DOHH2 (cell line): Measurements from ENCODE around the gene FAM229B.
A peak's percentile ranks its signal among the peaks of the same experiment; 100 is the strongest.

ENCODE experiments used
- H3F3A ChIP-seq: fragments of 200-600 bp; sonication (generic), shearing (Covaris generic); 2 replicates; pipeline ENCODE4 v1.6.0; 2016; ENCODE audit warnings: antibody characterized with exemption, mild to moderate bottlenecking; ENCODE audit not compliant: control insufficient read depth, insufficient read depth
- H3K27ac ChIP-seq: fragments of 200-600 bp; sonication (generic); 2 replicates; pipeline ENCODE4 v1.5.1; 2014; ENCODE audit warnings: low read depth, mild to moderate bottlenecking, low read length, moderate library complexity
- H3K27me3 ChIP-seq: fragments of 200-600 bp; sonication (generic); 2 replicates; pipeline ENCODE4 v1.6.1; 2014; ENCODE audit warnings: mild to moderate bottlenecking, low read length, mixed read lengths; ENCODE audit not compliant: control insufficient read depth
- H3K36me3 ChIP-seq: fragments of 200-600 bp; sonication (generic); 2 replicates; pipeline ENCODE4 v1.6.1; 2014; ENCODE audit warnings: mild to moderate bottlenecking, low read length, moderate library complexity, mixed read lengths; ENCODE audit not compliant: control insufficient read depth
- H3K4me1 ChIP-seq: fragments of 200-600 bp; sonication (generic); 2 replicates; pipeline ENCODE4 v1.6.1; 2014; ENCODE audit warnings: mild to moderate bottlenecking, low read length, mixed read lengths; ENCODE audit not compliant: control insufficient read depth
- H3K4me2 ChIP-seq: fragments of 200-600 bp; sonication (generic); 2 replicates; pipeline ENCODE4 v1.6.0; 2014; ENCODE audit warnings: mild to moderate bottlenecking, low read length, moderate library complexity
- H3K4me3 ChIP-seq: fragments of 200-600 bp; sonication (generic); 2 replicates; pipeline ENCODE4 v1.5.1; 2014; ENCODE audit warnings: mild to moderate bottlenecking, low read length, mixed read lengths
- H3K79me2 ChIP-seq: fragments of 200-600 bp; sonication (generic); 2 replicates; pipeline ENCODE4 v1.6.1; 2014; ENCODE audit warnings: mild to moderate bottlenecking, low read length, mixed read lengths; ENCODE audit not compliant: control insufficient read depth
- H3K9me2 ChIP-seq: fragments of 200-600 bp; sonication (generic); replicated peaks from 2 replicates; pipeline ENCODE4 v1.6.1; 2014; ENCODE audit warnings: mild to moderate bottlenecking, low read length, mixed read lengths; ENCODE audit not compliant: control insufficient read depth
- H3K9me3 ChIP-seq: fragments of 200-600 bp; sonication (generic); 2 replicates; pipeline ENCODE4 v1.6.1; 2014; ENCODE audit warnings: antibody characterized with exemption, low read length, mixed read lengths; ENCODE audit not compliant: control insufficient read depth, insufficient read depth
- H4K20me1 ChIP-seq: fragments of 200-600 bp; sonication (generic); 2 replicates; pipeline ENCODE4 v1.6.0; 2014; ENCODE audit warnings: low read depth, mild to moderate bottlenecking, antibody characterized with exemption, low read length, moderate library complexity; ENCODE audit not compliant: control insufficient read depth, insufficient read depth
- EZH2phosphoT487 ChIP-seq: fragments of 200-600 bp; sonication (generic); IDR thresholded peaks from 2 replicates; pipeline ENCODE4 v1.6.1; 2017; ENCODE audit warnings: borderline replicate concordance, mild to moderate bottlenecking, antibody characterized with exemption, low read length, moderate library complexity, mixed read lengths
- TF ChIP-seq, protein P1 (sequence below): fragments of 200-600 bp; sonication (generic); IDR thresholded peaks from one replicate; pipeline ENCODE4 v1.5.1; 2014; ENCODE audit warnings: antibody characterized with exemption, mild to moderate bottlenecking, low read depth, low read length; ENCODE audit not compliant: poor library complexity, severe bottlenecking

The FAM229B gene, protein sequence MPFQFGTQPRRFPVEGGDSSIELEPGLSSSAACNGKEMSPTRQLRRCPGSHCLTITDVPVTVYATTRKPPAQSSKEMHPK

DNA sequence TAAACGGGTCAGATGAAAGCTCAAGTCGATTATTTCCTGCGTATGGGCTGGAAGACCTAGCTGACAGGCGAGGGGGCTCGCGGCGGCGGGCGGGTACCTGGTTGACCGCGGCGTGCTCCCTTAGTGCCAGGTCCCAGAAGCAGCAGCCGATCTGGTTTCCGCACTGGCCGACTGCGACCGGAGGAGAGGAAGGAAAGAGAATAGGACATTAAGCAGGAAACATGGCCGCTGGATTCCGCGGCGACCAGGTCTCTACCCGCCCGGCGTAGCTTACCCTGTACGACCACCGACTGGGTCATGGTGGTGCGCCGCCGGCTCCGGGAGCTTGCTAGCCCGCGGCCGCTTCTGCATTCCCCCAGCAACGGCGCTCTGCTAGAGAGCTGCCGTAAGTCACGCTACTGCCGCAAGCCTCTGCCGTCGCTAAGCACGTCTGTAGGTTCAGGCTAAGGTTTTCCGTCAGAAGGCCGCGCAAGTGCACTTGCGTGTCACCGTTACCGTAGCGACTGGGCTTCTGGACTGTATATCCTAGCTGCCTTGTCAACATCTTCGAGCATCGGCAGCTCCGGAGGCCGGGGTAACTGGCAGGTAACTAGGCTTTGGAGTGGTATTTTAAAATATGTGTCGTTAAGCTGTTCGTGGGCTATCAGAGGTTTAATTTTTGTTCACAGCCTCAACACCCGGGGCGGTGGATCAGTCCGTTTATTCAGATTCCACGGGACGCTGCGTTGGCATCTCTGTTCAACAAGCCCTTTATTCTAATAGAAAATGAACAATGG, at the start of gene FAM229B, which contains the start of gene TUBE1:
Gene FAM229B (plus strand): TSS at position 456 of the 776 bp plus-strand sequence. CDS start 11,693 bp downstream, outside the sequence.
Gene TUBE1 (minus strand): TSS at position 347 of the 776 bp plus-strand sequence. CDS start 48 bp downstream, at position 299.
- TF ChIP-seq, protein P1, sequence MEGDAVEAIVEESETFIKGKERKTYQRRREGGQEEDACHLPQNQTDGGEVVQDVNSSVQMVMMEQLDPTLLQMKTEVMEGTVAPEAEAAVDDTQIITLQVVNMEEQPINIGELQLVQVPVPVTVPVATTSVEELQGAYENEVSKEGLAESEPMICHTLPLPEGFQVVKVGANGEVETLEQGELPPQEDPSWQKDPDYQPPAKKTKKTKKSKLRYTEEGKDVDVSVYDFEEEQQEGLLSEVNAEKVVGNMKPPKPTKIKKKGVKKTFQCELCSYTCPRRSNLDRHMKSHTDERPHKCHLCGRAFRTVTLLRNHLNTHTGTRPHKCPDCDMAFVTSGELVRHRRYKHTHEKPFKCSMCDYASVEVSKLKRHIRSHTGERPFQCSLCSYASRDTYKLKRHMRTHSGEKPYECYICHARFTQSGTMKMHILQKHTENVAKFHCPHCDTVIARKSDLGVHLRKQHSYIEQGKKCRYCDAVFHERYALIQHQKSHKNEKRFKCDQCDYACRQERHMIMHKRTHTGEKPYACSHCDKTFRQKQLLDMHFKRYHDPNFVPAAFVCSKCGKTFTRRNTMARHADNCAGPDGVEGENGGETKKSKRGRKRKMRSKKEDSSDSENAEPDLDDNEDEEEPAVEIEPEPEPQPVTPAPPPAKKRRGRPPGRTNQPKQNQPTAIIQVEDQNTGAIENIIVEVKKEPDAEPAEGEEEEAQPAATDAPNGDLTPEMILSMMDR: no peak
- no peak for TF ChIP-seq EZH2phosphoT487
- peak within 1 kb of the TSS; percentile 79 for H3K4me3 ChIP-seq
- H3K36me3 ChIP-seq: peaks cover 26% of the 10 kb centered on the region
- no peaks in the 10 kb centered on the region for H4K20me1 ChIP-seq
- H3K9me3 ChIP-seq: no peaks in the 10 kb centered on the region
- H3K4me2 ChIP-seq: peak within 1 kb of the TSS; percentile 92
- H3K4me1 ChIP-seq: peaks cover 13% of the 10 kb centered on the region
- H3K27me3 ChIP-seq: peaks cover 11% of the 10 kb centered on the region
- H3K79me2 ChIP-seq: peaks cover 12% of the 10 kb centered on the region
- no peaks in the 10 kb centered on the region for H3K9me2 ChIP-seq
- H3F3A ChIP-seq: no peaks in the 10 kb centered on the region
- H3K27ac ChIP-seq: peak within 1 kb of the TSS; percentile 28

DNA sequence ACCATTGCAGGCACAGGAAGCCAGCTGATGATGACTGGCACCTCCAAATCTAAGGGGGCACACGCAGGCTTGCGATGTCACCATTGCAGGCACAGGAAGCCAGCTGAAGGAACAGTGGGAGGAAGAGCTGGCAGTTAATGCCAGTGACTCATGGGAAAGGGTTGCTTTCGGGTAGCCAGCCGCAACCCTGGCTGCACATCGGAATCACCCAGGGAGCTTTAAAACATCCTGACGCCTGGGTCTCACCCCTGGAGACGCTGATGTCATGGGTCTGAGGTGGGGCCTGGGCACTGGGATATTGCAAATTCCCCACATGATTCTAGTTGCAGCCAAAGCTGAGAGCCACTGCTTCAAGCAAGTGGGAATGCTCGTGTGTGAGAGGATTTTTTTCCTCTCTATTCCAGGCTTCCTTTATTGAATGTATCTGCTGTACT, 49.6 kb upstream of the FAM229B start:
- Histone ChIP-seq H3K4me3 (no peak overlapping the region), H3K79me2 (no peaks in the 10 kb centered on the region), H3K4me2 (no peak overlapping the region), H3K9me2 (no peaks in the 10 kb centered on the region), H3K36me3 (no peaks in the 10 kb centered on the region), H3K9me3 (no peaks in the 10 kb centered on the region), H3K27me3 (peaks cover 5% of the 10 kb centered on the region; the same call in 1 of the 2 replicates), H4K20me1 (no peaks in the 10 kb centered on the region), H3K27ac (no peak overlapping the region), H3K4me1 (peaks cover 5% of the 10 kb centered on the region), H3F3A (no peaks in the 10 kb centered on the region)
- TF ChIP-seq EZH2phosphoT487: no peak
- TF ChIP-seq, protein P1: no peak

DNA sequence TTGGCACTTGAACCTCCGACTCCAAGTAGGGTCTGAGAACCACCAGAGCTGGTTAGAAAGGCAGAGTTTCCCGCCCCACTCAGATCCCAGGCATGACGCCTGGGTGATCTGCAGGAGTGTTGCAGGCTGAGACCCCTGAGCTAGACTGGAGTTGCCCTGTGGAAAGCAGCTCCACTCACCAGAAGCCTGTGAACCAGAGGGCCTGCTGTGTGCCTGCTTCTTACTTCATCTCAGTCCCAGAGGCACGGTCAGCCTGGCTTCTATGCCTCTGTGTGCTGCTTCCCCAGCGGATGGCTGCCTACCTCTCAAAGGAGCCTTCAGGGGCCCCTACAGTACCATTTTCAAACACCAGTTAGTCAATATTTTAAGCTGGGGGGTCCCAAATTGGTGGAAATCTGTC, 49.1 kb upstream of the FAM229B start:
- no peaks in the 10 kb centered on the region for H3K9me2 ChIP-seq

More for the DNA sequence above, 49.1 kb upstream of the FAM229B start:
- Histone ChIP-seq H3K79me2 (no peaks in the 10 kb centered on the region), H3K4me2 (no peak overlapping the region), H3K36me3 (no peaks in the 10 kb centered on the region), H4K20me1 (no peaks in the 10 kb centered on the region), H3K27me3 (peaks cover 5% of the 10 kb centered on the region; the same call in 1 of the 2 replicates), H3K4me3 (no peak overlapping the region), H3K9me3 (no peaks in the 10 kb centered on the region), H3F3A (no peaks in the 10 kb centered on the region; the same call in 1 of the 2 replicates), H3K4me1 (peaks cover 6% of the 10 kb centered on the region), H3K27ac (no peak overlapping the region)
- TF ChIP-seq, protein P1: no peak
- TF ChIP-seq EZH2phosphoT487: no peak
